ENCODE measurements around the gene SYCN. TPM values are rescaled to one million over a fixed set of nuclear protein-coding genes. Genes with fewer than 3 reads are reported as not detected.
A peak's percentile ranks its signal among the peaks of the same experiment; 100 is the strongest.

SYCN gene
- total and polyA plus RNA-seq, 2 donors from 2014 or later = not detected

DNA sequence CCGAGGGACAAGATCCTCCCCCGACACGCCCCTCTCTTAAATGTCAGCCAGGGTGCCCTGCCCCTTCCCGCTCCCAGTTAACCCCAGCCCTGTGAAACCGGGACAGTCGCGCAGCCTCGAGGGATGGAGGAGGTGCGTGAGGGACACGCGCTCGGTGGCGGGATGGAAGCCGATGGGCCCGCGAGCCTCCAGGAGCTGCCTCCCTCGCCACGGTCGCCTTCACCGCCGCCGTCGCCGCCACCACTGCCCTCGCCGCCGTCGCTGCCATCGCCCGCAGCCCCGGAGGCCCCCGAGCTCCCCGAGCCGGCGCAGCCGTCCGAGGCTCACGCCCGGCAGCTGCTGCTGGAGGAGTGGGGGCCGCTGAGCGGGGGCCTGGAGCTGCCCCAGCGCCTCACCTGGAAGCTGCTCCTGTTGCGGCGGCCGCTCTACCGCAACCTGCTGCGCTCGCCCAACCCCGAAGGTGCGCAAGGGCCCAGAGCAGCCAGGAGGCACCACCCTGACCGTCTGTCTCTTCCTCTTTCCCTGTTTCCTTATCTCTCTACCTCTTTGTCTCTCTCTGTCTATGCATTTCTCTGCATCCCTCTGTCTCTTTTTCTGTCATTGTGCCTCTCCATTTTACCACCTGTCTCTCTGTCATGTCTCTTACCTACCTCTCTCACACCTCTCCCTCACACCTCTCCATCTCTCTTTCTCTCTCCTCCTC lies 7.1 kb downstream of the SYCN start, which contains the start of gene NCCRP1:
Gene NCCRP1 (plus strand): TSS at position 105 of the 703 bp plus-strand sequence. CDS start 19 bp downstream, at position 124.
- Histone ChIP-seq H3K36me3 (ENCODE audit: control insufficient read depth in 2 of 3, insufficient read depth in 3 of 3, low read length in 3 of 3) (no peaks in the 10 kb centered on the region), H3K9me3 (ENCODE audit: control insufficient read depth in 2 of 3, insufficient read depth in 1 of 3, low read length in 3 of 3) (no peaks in the 10 kb centered on the region), H3K27me3 (ENCODE audit: control insufficient read depth, insufficient read depth, low read length) (peaks cover 4% of the 10 kb centered on the region), H3K4me1 (ENCODE audit: control insufficient read depth in 2 of 3, insufficient read depth in 2 of 3, low read depth in 1 of 3, low read length in 3 of 3) (peaks cover 0 to 7% (median 0%) of the 10 kb centered on the region in 3 donors), H3K27ac (ENCODE audit: low read depth in 2 of 2, low read length in 2 of 2) (no peak within 1 kb of the TSS), H3K9ac (ENCODE audit: low read length in 3 of 3) (no peak within 1 kb of the TSS), H3K4me3 (ENCODE audit: low read length in 3 of 3) (no peak within 1 kb of the TSS)
- FAIRE-seq (no peak), DNase-seq (peak in 2 of 5 donors; percentile 32 to 74)
- intact Hi-C loops (cut with DNase I) = no loop called here
- TF ChIP-seq, protein P1, sequence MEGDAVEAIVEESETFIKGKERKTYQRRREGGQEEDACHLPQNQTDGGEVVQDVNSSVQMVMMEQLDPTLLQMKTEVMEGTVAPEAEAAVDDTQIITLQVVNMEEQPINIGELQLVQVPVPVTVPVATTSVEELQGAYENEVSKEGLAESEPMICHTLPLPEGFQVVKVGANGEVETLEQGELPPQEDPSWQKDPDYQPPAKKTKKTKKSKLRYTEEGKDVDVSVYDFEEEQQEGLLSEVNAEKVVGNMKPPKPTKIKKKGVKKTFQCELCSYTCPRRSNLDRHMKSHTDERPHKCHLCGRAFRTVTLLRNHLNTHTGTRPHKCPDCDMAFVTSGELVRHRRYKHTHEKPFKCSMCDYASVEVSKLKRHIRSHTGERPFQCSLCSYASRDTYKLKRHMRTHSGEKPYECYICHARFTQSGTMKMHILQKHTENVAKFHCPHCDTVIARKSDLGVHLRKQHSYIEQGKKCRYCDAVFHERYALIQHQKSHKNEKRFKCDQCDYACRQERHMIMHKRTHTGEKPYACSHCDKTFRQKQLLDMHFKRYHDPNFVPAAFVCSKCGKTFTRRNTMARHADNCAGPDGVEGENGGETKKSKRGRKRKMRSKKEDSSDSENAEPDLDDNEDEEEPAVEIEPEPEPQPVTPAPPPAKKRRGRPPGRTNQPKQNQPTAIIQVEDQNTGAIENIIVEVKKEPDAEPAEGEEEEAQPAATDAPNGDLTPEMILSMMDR (IDR thresholded peaks at IDR 0.05; ENCODE audit: borderline replicate concordance, extremely low read depth, insufficient read depth) = no peak

DNA sequence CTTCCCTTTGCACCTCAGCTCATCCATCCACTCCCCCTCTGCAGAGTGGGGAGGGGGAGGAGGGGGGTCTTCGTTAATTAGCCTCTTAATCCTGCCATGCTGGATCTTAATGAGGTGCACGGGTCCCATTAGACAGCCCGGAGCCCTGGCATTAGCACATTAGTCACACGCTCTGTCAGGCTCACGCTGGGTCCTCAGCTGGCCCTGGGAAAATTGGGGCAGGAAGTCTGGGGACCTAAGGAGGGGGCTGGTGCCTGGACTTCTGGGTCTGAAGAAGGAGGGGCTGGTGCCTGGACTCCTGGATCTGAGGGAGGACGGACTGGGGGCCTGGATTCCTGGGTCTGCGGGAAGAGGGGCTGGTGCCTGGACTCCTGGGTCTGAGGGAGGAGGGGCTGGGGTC lies 7.7 kb downstream of the SYCN start:
- H3K27ac ChIP-seq (ENCODE audit: low read depth in 2 of 2, low read length in 2 of 2) = no peak overlapping the region
- TF ChIP-seq, protein P1 (IDR thresholded peaks at IDR 0.05; ENCODE audit: borderline replicate concordance, extremely low read depth, insufficient read depth) = no peak

DNA sequence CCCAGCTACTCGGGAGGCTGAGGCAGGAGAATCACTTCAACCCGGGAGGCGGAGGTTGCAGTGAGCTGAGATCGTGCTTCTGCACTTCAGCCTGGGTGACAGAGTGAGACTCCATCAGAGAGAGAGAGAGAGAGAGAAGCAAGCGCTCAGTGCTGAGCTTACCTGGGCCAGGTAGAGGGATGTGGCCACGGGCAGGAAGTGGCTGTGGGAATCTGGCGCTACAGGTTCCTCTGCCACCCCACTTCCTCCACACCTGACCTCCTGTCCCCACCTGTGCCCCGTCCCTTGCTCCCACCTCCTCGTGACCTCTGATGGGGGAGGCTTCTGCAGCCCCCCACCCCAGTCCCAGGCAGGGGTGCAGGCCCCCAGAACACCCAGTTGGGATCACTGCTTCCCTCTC lies 8.3 kb downstream of the SYCN start:
- no peak overlapping the region for H3K9ac ChIP-seq (ENCODE audit: low read length in 3 of 3)
- H3K9me3 ChIP-seq (ENCODE audit: control insufficient read depth in 2 of 3, insufficient read depth in 1 of 3, low read length in 3 of 3) = no peaks in the 10 kb centered on the region
- DNase-seq = no peak
- TF ChIP-seq, protein P1 (IDR thresholded peaks at IDR 0.05; ENCODE audit: borderline replicate concordance, extremely low read depth, insufficient read depth) = no peak
- no peak overlapping the region for H3K4me3 ChIP-seq (ENCODE audit: low read length in 3 of 3)
- no peak for FAIRE-seq
- peaks cover 4% of the 10 kb centered on the region for H3K27me3 ChIP-seq (ENCODE audit: control insufficient read depth, insufficient read depth, low read length)
- H3K36me3 ChIP-seq (ENCODE audit: control insufficient read depth in 2 of 3, insufficient read depth in 3 of 3, low read length in 3 of 3) = no peaks in the 10 kb centered on the region
- intact Hi-C loops (cut with DNase I) = no loop called here
- H3K27ac ChIP-seq (ENCODE audit: low read depth in 2 of 2, low read length in 2 of 2) = no peak overlapping the region
- H3K4me1 ChIP-seq (ENCODE audit: control insufficient read depth in 2 of 3, insufficient read depth in 2 of 3, low read depth in 1 of 3, low read length in 3 of 3) = peaks cover 0 to 7% (median 0%) of the 10 kb centered on the region in 3 donors

More for the DNA sequence above, 7.7 kb downstream of the SYCN start:
- intact Hi-C loops (cut with DNase I) = no loop called here
- no peaks in the 10 kb centered on the region for H3K36me3 ChIP-seq (ENCODE audit: control insufficient read depth in 2 of 3, insufficient read depth in 3 of 3, low read length in 3 of 3)
- peaks cover 0 to 7% (median 0%) of the 10 kb centered on the region in 3 donors for H3K4me1 ChIP-seq (ENCODE audit: control insufficient read depth in 2 of 3, insufficient read depth in 2 of 3, low read depth in 1 of 3, low read length in 3 of 3)
- H3K27me3 ChIP-seq (ENCODE audit: control insufficient read depth, insufficient read depth, low read length) = peaks cover 4% of the 10 kb centered on the region
- FAIRE-seq = no peak
- no peaks in the 10 kb centered on the region for H3K9me3 ChIP-seq (ENCODE audit: control insufficient read depth in 2 of 3, insufficient read depth in 1 of 3, low read length in 3 of 3)
- H3K4me3 ChIP-seq (ENCODE audit: low read length in 3 of 3) = no peak overlapping the region
- peak in 1 of 5 donors; percentile 35 for DNase-seq
- H3K9ac ChIP-seq (ENCODE audit: low read length in 3 of 3) = no peak overlapping the region

Measured in kidney (tissue), 14 donors.